Mesenchymal stem cell (in vitro differentiated cells and primary cell): ENCODE results near the gene EEF1AKMT1.

Experiments used
- DNase-seq: peaks from one replicate; pipeline ENCODE4 v3.0.0-alpha.2; 2013
- H2AFZ ChIP-seq: one replicate; pipeline ENCODE4 v1.6.1; 2013; ENCODE audit warnings: low read depth, mild to moderate bottlenecking, control low read depth, inconsistent platforms, low read length, moderate library complexity
- H2AK5ac ChIP-seq: 2 replicates; pipeline ENCODE4 v1.6.1; 2013; ENCODE audit warnings: low read length, moderate library complexity, mild to moderate bottlenecking, inconsistent platforms; ENCODE audit not compliant: severe bottlenecking
- H2BK120ac ChIP-seq: one replicate; pipeline ENCODE4 v1.6.1; 2013; ENCODE audit warnings: low read depth, mild to moderate bottlenecking, inconsistent platforms, low read length, moderate library complexity
- H2BK12ac ChIP-seq, 2 experiments: one replicate each; pipeline ENCODE4 v1.6.1; 2013; ENCODE audit warnings: inconsistent platforms in 2 of 2, low read length in 2 of 2, mild to moderate bottlenecking in 2 of 2, moderate library complexity in 2 of 2, control low read depth in 1 of 2
- H2BK15ac ChIP-seq: one replicate; pipeline ENCODE4 v1.6.1; 2013; ENCODE audit warnings: mild to moderate bottlenecking, low read depth, inconsistent platforms; ENCODE audit not compliant: poor library complexity, severe bottlenecking
- H2BK5ac ChIP-seq: 2 replicates; pipeline ENCODE4 v1.6.1; 2013; ENCODE audit warnings: low read depth, mild to moderate bottlenecking, low read length, control low read depth, inconsistent platforms; ENCODE audit not compliant: poor library complexity, severe bottlenecking
- H3K14ac ChIP-seq, 2 experiments: one replicate each; pipeline ENCODE4 v1.6.1; 2013; ENCODE audit warnings: inconsistent platforms in 2 of 2, low read length in 2 of 2, control low read depth in 1 of 2, mild to moderate bottlenecking in 1 of 2, moderate library complexity in 1 of 2
- H3K18ac ChIP-seq, 2 experiments: one replicate each; pipeline ENCODE4 v1.6.1; 2013; ENCODE audit warnings: inconsistent platforms in 2 of 2, low read length in 2 of 2, control low read depth in 1 of 2, low read depth in 1 of 2, mild to moderate bottlenecking in 1 of 2
- H3K23ac ChIP-seq, 2 experiments: one replicate each; pipeline ENCODE4 v1.6.1; 2013; ENCODE audit warnings: inconsistent platforms in 2 of 2, low read length in 2 of 2, mild to moderate bottlenecking in 2 of 2, moderate library complexity in 2 of 2, control low read depth in 1 of 2
- H3K27ac ChIP-seq: 2 replicates; pipeline ENCODE4 v1.5.1; 2013; ENCODE audit warnings: mild to moderate bottlenecking, moderate library complexity, low read length, control low read depth, inconsistent platforms; ENCODE audit not compliant: poor library complexity, severe bottlenecking
- H3K27me3 ChIP-seq, 2 experiments: 2 replicates each; pipeline versions ENCODE4 v1.6.1 to v1.7.0; 2013; ENCODE audit warnings: low read length in 2 of 2, mild to moderate bottlenecking in 2 of 2, moderate library complexity in 2 of 2, control low read depth in 1 of 2, inconsistent platforms in 1 of 2; ENCODE audit not compliant: control insufficient read depth in 1 of 2, insufficient read depth in 1 of 2
- H3K36me3 ChIP-seq, 2 experiments: 2 replicates each; pipeline versions ENCODE4 v1.6.1 to v1.7.0; 2013; ENCODE audit warnings: low read length in 2 of 2, control low read depth in 1 of 2, inconsistent platforms in 1 of 2, low read depth in 1 of 2, mild to moderate bottlenecking in 1 of 2; ENCODE audit not compliant: insufficient read depth in 2 of 2, control insufficient read depth in 1 of 2
- H3K4ac ChIP-seq, 2 experiments: one replicate each; pipeline ENCODE4 v1.6.1; 2013; ENCODE audit warnings: inconsistent platforms in 2 of 2, low read length in 2 of 2, mild to moderate bottlenecking in 2 of 2, moderate library complexity in 2 of 2, control low read depth in 1 of 2, low read depth in 1 of 2
- H3K4me1 ChIP-seq: 2 replicates; pipeline ENCODE4 v1.6.1; 2013; ENCODE audit warnings: low read depth, low read length, control low read depth; ENCODE audit not compliant: control insufficient read depth, insufficient read depth
- H3K4me2 ChIP-seq: 2 replicates; pipeline ENCODE4 v1.6.1; 2013; ENCODE audit warnings: low read length, mild to moderate bottlenecking, inconsistent platforms; ENCODE audit not compliant: poor library complexity, severe bottlenecking
- H3K4me3 ChIP-seq, 2 experiments: 2 replicates each; pipeline versions ENCODE4 v1.5.1 to v1.7.0; 2013; ENCODE audit warnings: low read length in 2 of 2, mild to moderate bottlenecking in 2 of 2, control low read depth in 1 of 2, low read depth in 1 of 2; ENCODE audit not compliant: insufficient read depth in 1 of 2
- H3K79me1 ChIP-seq: replicated peaks from 2 replicates; pipeline ENCODE4 v1.6.1; 2013; ENCODE audit warnings: mild to moderate bottlenecking, control low read depth, low read length, inconsistent platforms; ENCODE audit not compliant: poor library complexity, severe bottlenecking
- H3K9ac ChIP-seq: 2 replicates; pipeline ENCODE4 v1.7.0; 2013; ENCODE audit warnings: mild to moderate bottlenecking, low read length, moderate library complexity
- H3K9me3 ChIP-seq: 2 replicates; pipeline ENCODE4 v1.7.0; 2013; ENCODE audit warnings: mild to moderate bottlenecking, low read length; ENCODE audit not compliant: control insufficient read depth
- H4K8ac ChIP-seq: one replicate; pipeline ENCODE4 v1.6.1; 2013; ENCODE audit warnings: inconsistent platforms, mild to moderate bottlenecking, low read length, moderate library complexity
- H4K91ac ChIP-seq: one replicate; pipeline ENCODE4 v1.6.1; 2013; ENCODE audit warnings: mild to moderate bottlenecking, low read length, inconsistent platforms
- WGBS: methylation state at CpG from one replicate; pipeline ENCODE4 v1.1.7; 2013; ENCODE audit warnings: mixed read lengths; 5-methylcytosine and 5-hydroxymethylcytosine counted together

EEF1AKMT1 gene

GRCh38 chr13:20778311-20778710 lies 4.5 kb upstream of the EEF1AKMT1 start:
- Histone ChIP-seq H2BK120ac (no peak overlapping the region), H3K14ac (no peak overlapping the region), H3K4me2 (no peak overlapping the region), H3K18ac (no peak overlapping the region), H2AK5ac (no peak overlapping the region), H3K79me1 (no peaks in the 10 kb centered on the region), H3K9ac (no peak overlapping the region), H3K23ac (no peak overlapping the region), H3K4me3 (no peak overlapping the region), H2BK5ac (no peak overlapping the region), H2AFZ (no peak overlapping the region), H3K9me3 (no peaks in the 10 kb centered on the region), H2BK12ac (no peak overlapping the region), H4K8ac (no peak overlapping the region), H3K27me3 (no peaks in the 10 kb centered on the region), H2BK15ac (no peak overlapping the region), H3K36me3 (peaks cover 0 to 23% of the 10 kb centered on the region in 2 experiments), H3K4ac (no peak overlapping the region), H3K4me1 (no peaks in the 10 kb centered on the region), H3K27ac (no peak overlapping the region), H4K91ac (no peak overlapping the region)
- DNase-seq = no peak
- WGBS = no CpG with 5 or more reads among the region's 1 CpG

- Histone ChIP-seq H3K4me1 (peaks cover 3% of the 10 kb centered on the region), H2BK120ac (no peak overlapping the region), H3K9me3 (no peaks in the 10 kb centered on the region), H3K4me3 (no peak overlapping the region), H3K36me3 (peaks cover 0 to 7% of the 10 kb centered on the region in 2 experiments), H3K4ac (no peak overlapping the region), H3K27ac (no peak overlapping the region), H2BK5ac (no peak overlapping the region), H3K27me3 (no peaks in the 10 kb centered on the region), H2BK15ac (no peak overlapping the region), H2BK12ac (no peak overlapping the region), H3K14ac (no peak overlapping the region), H3K18ac (no peak overlapping the region), H3K79me1 (peaks cover 5% of the 10 kb centered on the region), H4K8ac (no peak overlapping the region), H2AK5ac (no peak overlapping the region), H3K23ac (no peak overlapping the region), H3K4me2 (no peak overlapping the region), H2AFZ (no peak overlapping the region), H4K91ac (no peak overlapping the region), H3K9ac (no peak overlapping the region)
- no peak for DNase-seq
- 100% methylated on average over 1 of the region's 1 CpG for WGBS
These were observed 3.0 kb upstream of the EEF1AKMT1 start for GRCh38 chr13:20776751-20777150.

- H3K14ac ChIP-seq = no peak overlapping the region
- H2AK5ac ChIP-seq = no peak overlapping the region
- H3K18ac ChIP-seq = no peak overlapping the region
- H2BK12ac ChIP-seq = no peak overlapping the region
- no peak overlapping the region for H3K4me3 ChIP-seq
- H3K4ac ChIP-seq = no peak overlapping the region
- H3K79me1 ChIP-seq = peaks cover 8% of the 10 kb centered on the region
- no peak overlapping the region for H3K23ac ChIP-seq
- no peak overlapping the region for H2BK120ac ChIP-seq
- H3K36me3 ChIP-seq = peaks cover under 1 to 7% of the 10 kb centered on the region in 2 experiments
- H3K27me3 ChIP-seq = no peaks in the 10 kb centered on the region
- no peaks in the 10 kb centered on the region for H3K9me3 ChIP-seq
- H4K8ac ChIP-seq = no peak overlapping the region
- H3K9ac ChIP-seq = no peak overlapping the region
- no peak overlapping the region for H2BK5ac ChIP-seq
- no peak for DNase-seq
- no peak overlapping the region for H3K27ac ChIP-seq
- H2BK15ac ChIP-seq = no peak overlapping the region
- no peak overlapping the region for H4K91ac ChIP-seq
- H2AFZ ChIP-seq = no peak overlapping the region
- WGBS = no CpG with 5 or more reads among the region's 2 CpGs
- peaks cover 3% of the 10 kb centered on the region for H3K4me1 ChIP-seq
- no peak overlapping the region for H3K4me2 ChIP-seq
These were observed 2.2 kb upstream of the EEF1AKMT1 start for GRCh38 chr13:20775961-20776360.

- peaks cover 11% of the 10 kb centered on the region for H3K79me1 ChIP-seq
These were observed 985 bp upstream of the EEF1AKMT1 start for GRCh38 chr13:20774746-20775145.

More at GRCh38 chr13:20774746-20775145, 985 bp upstream of the EEF1AKMT1 start:
- 92% methylated on average over 1 of the region's 1 CpG for WGBS
- Histone ChIP-seq H3K36me3 (peaks cover 3 to 19% of the 10 kb centered on the region in 2 experiments), H2BK12ac (no peak overlapping the region), H2BK120ac (no peak overlapping the region), H4K91ac (no peak overlapping the region), H3K18ac (no peak overlapping the region), H3K23ac (no peak overlapping the region), H3K4me3 (no peak overlapping the region), H2AK5ac (no peak overlapping the region), H3K9me3 (peaks cover 2% of the 10 kb centered on the region), H3K4ac (no peak overlapping the region), H4K8ac (no peak overlapping the region), H3K4me2 (no peak overlapping the region), H2BK15ac (no peak overlapping the region), H2AFZ (no peak overlapping the region), H3K27me3 (no peaks in the 10 kb centered on the region), H3K27ac (no peak overlapping the region), H3K14ac (no peak overlapping the region), H2BK5ac (no peak overlapping the region), H3K4me1 (peaks cover 3% of the 10 kb centered on the region), H3K9ac (no peak overlapping the region)
- DNase-seq = no peak
